C1 segment of cervical spinal cord (tissue), 14 donors: ENCODE measurements around the gene PEX14.

Experiments
- DNase-seq, 14 donors: peaks; one replicate each; lab custom pipeline; 2025; lab: John Stamatoyannopoulos, UW

Gene PEX14

DNA sequence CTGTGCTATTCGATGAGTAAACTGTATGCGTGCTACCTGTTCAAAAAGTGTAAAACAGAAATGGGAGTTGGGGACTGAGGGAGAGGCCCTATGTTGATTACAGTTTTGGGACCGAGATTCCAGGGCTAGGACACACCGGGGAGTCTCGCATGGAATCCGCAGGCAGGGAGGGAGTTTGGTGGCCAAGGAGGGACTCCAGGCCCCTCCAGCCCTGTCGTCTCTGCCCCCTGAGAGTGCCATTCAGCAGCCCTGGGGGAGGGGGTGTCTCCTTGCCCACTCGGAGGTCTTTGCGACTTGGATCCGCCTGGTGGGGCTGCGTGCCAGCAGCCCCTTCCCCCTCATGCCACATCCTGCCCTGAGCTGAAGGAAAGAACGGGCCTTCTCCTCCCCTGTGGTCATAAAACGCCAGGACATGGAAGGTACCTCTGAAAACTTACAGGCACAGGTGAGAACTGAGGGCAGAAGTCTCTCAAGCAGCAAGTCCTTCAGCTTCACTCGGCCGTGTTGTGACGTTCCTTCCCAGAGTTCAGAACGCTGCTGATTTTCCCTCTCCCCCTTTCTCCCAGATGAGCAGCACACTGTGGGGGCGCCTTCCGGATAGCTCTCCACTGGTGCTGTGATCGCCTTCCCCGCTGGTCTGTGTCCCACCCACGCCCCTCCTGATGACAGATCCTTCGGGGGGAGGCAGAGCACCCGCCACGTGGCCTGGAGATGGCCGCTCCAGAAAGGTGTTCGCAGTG, 141.4 kb downstream of the PEX14 start:
- no peak for DNase-seq

DNA sequence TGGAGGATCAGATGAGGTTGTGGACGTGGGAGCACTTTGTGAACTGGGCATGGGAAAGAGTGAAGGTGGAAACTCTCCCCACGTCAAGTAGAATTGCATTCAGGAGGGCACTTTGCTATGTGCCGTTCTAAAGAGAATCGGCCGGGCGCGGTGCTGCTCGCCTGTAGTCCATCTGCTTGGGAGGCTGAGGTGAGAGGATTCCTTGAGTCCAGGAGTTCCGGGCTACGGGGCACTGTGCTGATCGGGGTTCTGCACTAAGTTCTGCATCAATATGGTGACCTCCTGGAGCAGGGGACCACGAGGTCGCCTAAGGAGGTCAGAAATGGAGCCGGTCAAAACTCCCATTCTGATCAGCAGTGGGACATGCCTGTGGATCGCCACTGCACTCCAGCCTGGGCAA, 141.9 kb downstream of the PEX14 start:
- no peak for DNase-seq

DNA sequence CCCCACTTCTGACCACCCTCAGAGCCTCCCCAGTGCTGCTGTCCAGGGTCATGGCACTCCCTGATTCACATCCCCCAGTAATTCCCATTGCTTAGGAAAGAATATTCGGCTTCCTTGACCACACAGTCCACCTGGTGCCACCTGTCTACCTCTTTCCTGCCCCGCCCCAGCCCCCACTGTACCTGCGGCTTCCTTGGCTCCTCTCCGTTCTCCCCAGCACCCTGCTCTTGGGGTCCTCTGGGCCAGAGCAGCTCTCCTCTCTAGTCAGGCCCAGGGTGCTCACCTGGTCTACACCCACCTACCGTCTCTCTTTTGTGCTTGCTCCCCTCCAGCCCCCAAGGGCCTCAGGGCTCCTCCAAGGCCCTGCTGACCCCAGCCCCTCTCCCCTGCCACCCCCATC, 142.6 kb downstream of the PEX14 start:
- DNase-seq, result no peak

DNA sequence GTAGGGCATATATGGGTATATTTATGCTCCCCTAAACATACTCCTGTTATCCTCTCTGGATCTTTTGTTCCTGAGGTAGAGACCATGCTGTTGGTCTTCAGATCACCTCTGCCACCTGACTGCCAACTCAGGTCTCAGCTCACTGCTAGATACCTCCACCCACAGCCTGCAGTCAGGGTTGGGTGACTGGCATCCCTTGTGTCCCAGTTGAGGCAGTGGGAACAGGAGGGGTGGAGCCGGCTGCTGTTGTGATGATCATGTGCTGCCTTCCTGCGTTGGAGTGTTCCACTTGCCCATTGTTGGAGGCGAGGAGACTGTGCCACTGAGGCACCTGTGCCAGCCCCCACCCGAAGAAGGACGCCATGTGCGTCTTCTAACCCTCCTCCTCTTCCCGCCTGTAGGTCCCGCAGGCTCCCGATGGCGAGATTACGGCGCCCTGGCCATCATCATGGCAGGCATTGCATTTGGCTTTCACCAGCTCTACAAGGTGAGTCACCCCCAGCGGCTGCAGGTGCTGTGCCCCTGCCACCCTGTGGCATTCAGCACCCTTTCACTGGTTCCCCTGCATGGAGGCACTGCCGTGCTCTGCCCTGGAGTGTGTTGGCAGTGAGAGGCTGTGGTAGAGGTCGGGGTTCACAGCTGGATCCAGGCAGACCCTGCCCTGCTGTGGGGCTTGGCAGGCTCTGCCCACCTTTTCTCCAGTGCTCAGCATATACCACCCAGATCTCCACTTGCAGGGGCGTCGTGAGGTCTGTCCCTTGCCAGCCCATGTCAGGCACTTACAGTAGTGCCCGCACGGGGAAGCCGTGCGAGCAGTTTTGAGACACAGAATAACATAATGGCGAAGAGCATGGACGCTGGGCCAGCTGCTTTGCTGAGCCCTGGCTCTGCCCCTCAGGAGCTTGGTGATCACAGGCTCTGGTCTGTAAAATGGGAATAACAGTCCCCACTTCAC, 143.5 kb downstream of the PEX14 start:
- no peak for DNase-seq

DNA sequence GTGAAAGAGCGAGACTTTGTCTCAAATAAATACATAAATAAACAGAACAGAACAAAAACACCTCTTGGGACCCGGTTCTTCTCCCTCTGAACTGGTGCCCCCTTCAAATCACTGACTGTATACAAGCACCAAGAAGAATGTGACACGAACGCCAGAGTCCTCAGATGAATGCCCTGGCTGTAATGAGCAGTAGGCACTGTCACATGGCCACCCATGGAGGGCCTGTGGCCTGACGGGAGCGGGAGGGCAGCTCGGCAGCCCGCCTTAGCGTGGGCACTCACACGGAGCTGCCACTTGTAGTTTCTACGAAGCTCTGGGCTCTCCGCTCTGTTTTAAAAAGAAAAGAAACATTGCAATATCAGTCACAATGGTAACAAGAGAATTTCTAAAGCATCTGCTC, 146.0 kb downstream of the PEX14 start:
- peak in 3 of 14 donors; percentile 7 to 26 (median 12) for DNase-seq

DNA sequence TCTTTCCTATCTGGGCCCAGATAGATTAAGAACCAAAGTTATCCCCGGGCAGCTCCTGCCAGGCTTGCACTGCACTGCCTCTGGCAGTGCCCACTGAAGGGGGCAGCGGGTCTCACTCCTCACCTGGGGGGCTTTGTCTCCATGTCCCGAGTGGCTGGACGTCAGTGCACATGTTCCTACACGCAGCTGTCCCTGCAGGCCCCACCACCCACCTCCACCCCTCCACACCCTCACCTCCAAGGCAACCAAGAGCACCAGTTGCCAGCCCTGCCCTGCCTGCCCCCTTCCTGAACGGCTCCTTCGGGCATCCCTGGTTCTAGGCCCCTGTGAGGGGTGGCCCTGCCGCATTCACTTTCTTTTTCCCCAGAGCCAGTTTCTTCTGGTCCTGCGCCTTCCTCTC, 147.2 kb downstream of the PEX14 start:
- no peak for DNase-seq

DNA sequence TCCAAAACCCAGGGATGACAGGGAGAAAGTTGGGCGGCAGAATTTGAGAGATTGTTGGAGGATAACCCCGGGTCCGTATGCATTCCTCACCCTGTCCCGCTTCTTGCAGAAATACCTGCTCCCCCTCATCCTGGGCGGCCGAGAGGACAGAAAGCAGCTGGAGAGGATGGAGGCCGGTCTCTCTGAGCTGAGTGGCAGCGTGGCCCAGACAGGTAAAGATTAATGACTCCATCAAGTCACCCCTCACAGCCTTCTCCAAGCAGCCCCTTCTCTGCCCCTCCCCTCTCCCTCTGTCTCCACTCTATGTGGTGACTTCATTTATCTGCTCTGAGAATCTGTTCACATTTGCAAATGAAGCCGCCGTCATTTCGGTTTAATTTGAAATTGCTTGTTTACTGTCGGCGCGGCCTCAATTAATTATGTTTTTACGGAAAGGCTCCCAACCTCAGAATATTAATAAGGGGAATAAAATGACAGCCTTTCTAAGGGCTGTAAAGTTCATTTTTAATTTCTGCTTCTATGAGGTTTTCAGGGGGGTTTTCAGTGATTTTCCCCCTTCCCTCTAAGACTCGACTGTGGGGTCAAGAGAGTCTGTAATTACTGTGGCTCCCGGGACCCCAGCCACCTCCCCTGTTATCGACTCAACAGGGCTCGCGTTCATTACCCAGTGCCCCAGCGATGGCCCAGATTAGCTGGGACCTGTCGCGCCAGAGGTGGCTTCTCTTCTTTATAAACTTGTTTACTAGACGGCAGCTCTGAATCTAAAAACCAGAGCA, 148.3 kb downstream of the PEX14 start:
- no peak for DNase-seq

DNA sequence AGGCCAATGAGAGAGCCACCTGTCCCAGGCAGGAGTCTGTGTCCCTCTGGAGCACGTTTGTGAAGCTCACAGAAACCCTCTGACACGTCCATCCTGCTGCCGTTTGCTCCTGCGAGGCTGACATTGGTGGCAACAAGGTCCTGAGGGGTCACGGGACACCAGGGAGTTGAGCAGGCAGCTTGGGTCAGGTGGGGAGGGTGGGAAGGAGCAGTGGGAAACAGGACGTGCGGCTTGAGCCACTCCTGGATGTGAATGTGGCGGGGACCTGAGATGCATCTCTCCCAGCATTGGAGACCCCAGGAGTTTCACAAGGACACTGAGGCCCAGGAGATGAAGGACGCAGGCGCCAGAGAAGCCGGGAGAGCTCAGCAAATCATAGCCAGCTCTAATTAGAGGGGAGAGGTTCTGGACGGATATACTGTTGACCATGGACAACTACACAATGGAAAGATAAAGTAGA, 149.0 kb downstream of the PEX14 start:
- no peak for DNase-seq

DNA sequence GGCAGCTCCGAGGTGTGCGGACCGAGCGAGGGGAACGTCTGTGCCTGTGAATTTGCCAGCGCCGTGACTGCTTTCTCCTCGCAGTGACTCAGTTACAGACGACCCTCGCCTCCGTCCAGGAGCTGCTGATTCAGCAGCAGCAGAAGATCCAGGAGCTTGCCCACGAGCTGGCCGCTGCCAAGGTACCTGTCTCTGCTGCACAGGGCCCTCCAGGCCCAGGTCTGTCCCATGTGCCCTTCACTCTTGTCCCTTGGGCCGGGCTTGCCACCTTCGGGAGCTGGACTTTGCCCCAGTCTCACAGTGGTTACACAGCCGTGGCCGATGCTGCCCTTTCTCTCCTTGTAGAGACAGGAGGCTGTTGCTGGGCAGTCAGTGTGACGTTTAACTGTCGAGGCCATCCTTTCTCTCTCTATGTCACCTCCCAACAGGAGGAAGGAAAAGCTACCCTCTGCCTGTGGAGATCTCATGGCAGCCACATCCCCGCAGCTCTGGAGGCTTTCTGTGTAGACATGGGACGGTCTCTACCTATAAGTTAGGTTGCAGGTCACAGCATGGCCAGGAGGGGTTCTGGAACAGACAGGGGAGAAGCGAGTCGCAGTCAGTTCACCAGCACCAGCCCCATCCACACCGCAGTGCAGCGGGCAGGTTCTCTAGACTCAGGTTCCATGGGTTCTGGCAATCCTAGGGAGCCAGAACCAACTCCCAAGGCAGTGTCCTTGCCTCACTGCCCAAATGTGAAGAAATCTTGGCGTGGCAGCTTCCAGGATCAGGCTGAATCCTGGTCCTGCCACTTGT, 149.7 kb downstream of the PEX14 start:
- no peak for DNase-seq

DNA sequence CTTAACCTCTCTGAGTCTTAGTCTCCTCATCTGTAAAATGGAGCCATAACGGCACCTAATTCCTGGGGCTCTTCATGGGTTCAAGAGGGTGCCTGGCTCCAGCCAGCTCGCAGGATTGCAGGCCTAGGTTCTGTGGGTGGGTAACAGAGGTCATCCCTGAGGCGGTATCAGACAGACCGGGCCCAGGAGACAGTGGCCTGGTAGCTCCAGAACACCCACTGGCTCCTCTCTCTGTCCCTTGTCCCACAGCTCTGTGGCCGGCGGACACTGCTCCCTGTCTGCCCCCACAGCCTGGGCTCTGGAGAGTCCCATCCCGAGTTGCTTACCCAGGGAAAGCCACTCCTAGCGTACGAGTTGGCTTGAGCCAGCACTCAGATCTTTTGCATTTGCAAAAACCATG, 150.3 kb downstream of the PEX14 start:
- no peak for DNase-seq

DNA sequence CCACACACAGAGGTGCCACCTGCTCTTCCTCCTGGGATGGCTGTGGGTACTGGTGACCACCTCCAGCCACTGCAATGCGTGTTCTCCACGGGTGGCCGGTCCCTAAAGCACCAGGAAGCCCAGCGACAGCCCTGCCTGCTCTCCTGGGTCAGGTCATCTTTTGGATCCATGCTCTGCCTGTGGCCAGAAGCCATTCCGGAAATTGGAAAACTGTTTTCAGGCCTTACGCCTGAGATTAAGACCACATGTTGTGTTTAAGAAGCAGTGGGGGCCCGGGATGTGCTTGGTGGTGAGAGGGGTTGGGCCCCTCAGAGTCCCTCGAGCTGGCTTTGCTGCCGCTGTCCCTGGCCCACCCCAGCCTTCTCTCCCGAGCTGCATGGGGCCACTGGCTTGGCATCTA, 150.8 kb downstream of the PEX14 start:
- DNase-seq, result no peak

DNA sequence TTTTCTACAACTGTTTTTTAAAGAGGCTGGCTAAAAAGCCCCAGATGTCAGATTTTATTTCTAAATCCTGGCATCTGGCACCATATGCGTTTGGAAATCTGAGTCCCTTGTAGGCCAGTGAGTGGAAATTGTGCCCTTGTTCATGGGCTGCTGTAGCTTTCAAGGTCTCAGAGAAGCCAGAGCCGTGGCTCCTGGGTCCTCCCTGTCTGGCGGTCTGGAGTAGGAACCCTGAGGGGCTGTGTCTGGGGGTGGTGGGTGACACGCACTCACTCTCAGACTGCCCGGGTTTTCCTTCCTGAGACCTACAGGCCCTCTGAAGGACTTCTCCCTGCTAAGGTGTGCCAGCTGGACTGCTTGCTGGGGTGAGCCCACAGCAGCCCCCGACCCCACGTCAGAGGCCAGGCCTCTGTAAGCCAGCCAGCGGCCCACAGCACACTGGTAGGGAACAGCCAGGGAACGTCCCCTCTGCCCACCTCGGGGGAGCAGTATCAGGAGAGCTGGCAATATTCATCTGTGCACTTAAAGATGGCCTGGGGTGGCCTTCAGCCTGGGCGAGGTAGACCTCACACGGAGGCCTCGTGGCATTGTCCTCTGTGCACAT, 151.5 kb downstream of the PEX14 start:
- no peak for DNase-seq

DNA sequence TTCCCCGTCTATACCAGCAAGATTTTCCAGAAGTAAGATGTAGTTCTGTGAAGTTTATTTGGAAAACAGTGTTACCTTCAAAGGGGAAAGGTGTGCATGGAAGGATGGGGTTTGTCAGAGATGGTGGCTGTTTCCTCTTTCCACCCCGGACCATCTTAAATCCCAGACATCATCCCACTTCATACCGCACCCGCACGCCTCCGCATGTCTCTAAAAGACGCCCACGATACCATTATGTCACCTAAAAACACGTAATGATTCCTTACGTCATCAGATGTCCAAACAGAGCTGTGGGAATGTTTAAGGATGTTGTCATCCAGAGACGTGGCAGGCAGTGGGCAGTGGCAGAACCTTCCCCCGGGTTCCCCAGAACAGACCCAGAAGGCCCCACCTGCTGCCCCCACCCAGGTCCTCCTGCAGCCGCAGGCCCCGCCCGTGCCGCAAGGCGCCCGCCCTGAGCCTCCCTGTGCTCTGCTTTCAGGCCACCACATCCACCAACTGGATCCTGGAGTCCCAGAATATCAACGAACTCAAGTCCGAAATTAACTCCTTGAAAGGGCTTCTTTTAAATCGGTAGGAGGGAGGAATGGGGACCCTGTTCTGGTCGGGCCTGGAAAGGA, 152.2 kb downstream of the PEX14 start:
- no peak for DNase-seq

DNA sequence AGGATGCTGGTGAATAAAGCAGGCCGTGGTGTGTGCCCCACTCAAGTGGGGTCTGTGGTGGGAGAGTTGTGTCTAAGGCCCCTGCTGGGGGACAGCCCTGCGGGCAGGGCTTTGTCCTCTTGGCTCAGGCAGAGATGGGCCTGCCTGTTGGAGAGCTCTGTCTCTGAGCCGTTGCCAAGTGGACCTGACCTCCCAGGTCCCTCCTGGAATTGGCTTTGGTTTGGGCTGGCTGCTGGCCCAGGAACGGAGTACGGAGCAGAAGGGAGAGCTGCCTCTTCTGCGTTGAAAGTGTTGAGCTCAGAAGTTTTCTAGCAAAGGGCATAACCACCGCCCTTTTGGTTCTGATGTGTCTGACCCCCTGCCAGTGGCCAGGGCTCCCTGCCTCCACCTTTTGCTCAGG, 153.9 kb downstream of the PEX14 start:
- peak in 4 of 14 donors; percentile 11 to 20 (median 16) for DNase-seq

DNA sequence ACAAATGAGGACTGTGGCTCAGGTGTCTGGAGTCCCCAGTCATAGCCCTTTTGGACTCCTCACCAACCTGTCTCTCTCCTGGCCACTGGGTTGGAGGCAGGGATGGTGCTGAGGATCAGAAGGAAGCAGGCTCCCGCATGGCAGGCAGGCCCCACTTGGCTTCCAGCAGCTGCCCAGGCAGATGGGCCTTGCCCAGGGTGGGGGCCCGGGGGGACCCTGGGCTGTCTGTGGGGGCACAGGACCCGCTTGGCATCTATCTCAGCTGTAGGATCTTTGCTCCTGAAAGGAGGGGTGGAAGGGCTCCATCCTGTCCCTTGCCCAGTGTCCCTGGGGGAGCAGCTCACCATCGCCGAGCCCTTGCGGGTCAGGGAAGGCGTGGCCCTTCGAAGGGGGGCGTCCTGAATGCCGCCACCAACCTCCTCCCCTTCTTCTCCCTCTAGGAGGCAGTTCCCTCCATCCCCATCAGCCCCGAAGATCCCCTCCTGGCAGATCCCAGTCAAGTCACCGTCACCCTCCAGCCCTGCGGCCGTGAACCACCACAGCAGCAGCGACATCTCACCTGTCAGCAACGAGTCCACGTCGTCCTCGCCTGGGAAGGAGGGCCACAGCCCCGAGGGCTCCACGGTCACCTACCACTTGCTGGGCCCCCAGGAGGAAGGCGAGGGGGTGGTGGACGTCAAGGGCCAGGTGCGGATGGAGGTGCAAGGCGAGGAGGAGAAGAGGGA, 154.5 kb downstream of the PEX14 start:
- no peak for DNase-seq

DNA sequence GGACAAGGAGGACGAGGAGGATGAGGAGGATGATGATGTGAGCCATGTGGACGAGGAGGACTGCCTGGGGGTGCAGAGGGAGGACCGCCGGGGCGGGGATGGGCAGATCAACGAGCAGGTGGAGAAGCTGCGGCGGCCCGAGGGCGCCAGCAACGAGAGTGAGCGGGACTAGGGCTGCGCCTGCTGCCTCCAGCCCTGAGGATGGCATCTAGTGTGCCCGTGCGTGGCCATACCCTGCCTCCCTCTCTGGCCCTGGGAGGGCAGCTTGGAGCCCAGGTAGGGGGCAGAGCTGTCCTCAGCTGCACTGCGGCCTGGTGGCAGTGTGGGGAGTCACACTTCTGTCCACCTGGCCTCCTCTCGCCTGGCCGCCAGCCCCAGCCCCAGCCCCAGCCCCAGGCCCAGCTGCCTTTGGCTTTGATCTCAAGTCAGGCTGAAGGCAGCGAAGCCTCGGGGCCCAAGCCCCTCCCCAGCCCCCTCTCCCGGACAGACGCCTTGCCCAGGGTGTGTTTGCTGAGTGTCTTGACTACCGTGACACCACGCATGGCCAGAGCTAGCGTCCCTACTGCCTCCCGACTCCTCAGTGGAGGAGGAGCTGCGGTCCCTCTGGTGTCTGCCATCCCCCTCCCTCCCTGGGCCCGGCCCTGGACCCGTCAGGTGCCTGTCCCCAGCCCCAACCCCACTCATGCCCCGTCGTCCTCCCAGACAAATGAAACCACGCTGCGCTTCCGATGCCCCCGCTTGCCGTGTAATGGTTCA, 155.2 kb downstream of the PEX14 start:
- no peak for DNase-seq

DNA sequence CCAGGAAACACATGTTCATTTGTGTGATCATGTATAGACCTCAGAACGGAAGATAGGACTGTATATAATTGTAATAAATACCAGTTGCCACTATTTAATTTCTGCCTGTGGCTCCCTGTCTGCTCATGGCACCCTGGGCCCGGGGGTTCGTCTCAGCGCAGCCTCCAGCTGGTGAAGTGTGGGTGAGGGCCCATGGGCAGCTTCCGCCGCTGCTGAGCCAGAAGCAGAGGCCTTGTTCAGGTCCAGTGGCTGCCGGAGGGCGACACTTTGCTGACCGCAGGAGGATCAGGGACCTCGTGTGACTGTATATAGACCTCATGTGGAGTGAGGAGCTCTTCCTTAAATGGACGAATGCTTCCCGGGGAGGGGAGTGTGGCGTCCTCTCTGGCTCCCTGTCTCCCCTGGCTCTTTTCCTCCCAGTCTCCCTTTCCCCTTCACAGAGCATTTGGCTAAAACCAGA, 155.9 kb downstream of the PEX14 start:
- DNase-seq, result no peak

DNA sequence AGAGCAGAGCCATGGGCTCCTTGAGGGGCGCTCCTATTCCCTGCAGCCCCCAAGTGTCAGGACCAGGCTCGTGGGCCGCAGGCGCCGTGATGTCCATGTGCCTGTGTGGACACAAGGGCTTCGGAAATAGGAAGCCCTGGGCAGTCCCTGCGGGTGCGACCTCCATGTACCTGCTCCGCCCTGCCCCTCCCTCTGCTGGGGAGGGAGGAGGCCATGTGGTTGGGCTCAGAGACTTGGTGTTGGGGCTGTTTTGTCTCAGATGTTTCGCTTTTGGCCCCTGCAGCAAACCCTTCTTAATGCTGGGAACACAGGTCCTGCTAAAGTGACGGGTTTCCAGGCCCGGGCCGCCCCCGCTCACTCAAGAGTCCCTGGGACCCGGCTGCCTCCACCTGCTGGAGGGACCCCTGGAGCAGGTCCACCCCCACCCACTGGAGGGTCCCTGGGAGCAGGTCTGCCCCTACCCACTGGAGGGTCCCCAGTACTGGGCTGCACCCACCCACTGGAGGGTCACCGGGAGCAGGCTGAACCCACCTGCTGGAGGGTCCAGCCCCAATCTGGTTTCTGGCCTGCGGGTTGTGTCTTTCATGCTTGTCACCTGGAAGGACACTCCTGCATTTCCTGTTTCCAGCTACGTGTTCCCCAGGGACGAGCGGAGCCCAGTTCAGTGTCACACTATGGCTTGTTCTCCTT, 156.5 kb downstream of the PEX14 start:
- DNase-seq, result no peak
